Neural cell (in vitro differentiated cells): ENCODE data around the gene SH3RF3. TPM values are rescaled to one million over a fixed set of nuclear protein-coding genes. Genes with fewer than 3 reads are reported as not detected.

Experiments used
- H2AFZ ChIP-seq: fragments of 200-600, 300-800 bp; sonication (generic), shearing (Covaris generic); 2 replicates; pipeline ENCODE4 v1.6.0; 2014; ENCODE audit warnings: low read depth, mild to moderate bottlenecking, antibody characterized with exemption, low read length, moderate library complexity
- H3F3A ChIP-seq: fragments of 200-600 bp; shearing (Covaris generic); 2 replicates; pipeline ENCODE4 v1.6.1; 2016; ENCODE audit warnings: mild to moderate bottlenecking, moderate library complexity, mixed read lengths, antibody characterized with exemption, low read length; ENCODE audit not compliant: insufficient read depth, poor library complexity, severe bottlenecking
- H3K27ac ChIP-seq: fragments of 200-600, 300-800 bp; sonication (generic), shearing (Covaris generic); 2 replicates; pipeline ENCODE4 v1.5.1; 2014; ENCODE audit warnings: mild to moderate bottlenecking, low read length, moderate library complexity
- H3K27me3 ChIP-seq: fragments of 300-800, 200-600 bp; sonication (generic), shearing (Covaris generic); 2 replicates; pipeline ENCODE4 v1.6.0; 2014; ENCODE audit warnings: mild to moderate bottlenecking, low read depth, low read length, moderate library complexity; ENCODE audit not compliant: insufficient read depth
- H3K36me3 ChIP-seq: fragments of 300-800, 200-600 bp; sonication (generic), shearing (Covaris generic); 2 replicates; pipeline ENCODE4 v1.5.1; 2014; ENCODE audit warnings: mild to moderate bottlenecking, antibody characterized with exemption, low read length, moderate library complexity; ENCODE audit not compliant: insufficient read depth
- H3K4me2 ChIP-seq: fragments of 300-800, 200-600 bp; sonication (generic), shearing (Covaris generic); 2 replicates; pipeline ENCODE4 v1.6.0; 2014; ENCODE audit warnings: mild to moderate bottlenecking, low read length
- H3K4me3 ChIP-seq: fragments of 300-800, 200-600 bp; sonication (generic), shearing (Covaris generic); 2 replicates; pipeline ENCODE4 v1.5.1; 2014; ENCODE audit warnings: mild to moderate bottlenecking, low read length, moderate library complexity
- H3K79me2 ChIP-seq: fragments of 200-600 bp; shearing (Covaris generic); replicated peaks from 2 replicates; pipeline ENCODE4 v1.6.0; 2014; ENCODE audit warnings: mild to moderate bottlenecking, low read length, moderate library complexity; ENCODE audit not compliant: insufficient read depth
- H3K9ac ChIP-seq: fragments of 300-800, 200-600 bp; sonication (generic), shearing (Covaris generic); 2 replicates; pipeline ENCODE4 v1.6.1; 2016; ENCODE audit warnings: mild to moderate bottlenecking, low read length, mixed read lengths
- H3K9me2 ChIP-seq: fragments of 200-600 bp; shearing (Covaris generic); 2 replicates; pipeline ENCODE4 v1.6.1; 2016; ENCODE audit warnings: mild to moderate bottlenecking, low read length, mixed read lengths; ENCODE audit not compliant: insufficient read depth
- H3K9me3 ChIP-seq: fragments of 200-600, 300-800 bp; sonication (generic), shearing (Covaris generic); 2 replicates; pipeline ENCODE4 v1.6.1; 2016; ENCODE audit warnings: mild to moderate bottlenecking, mixed run types, low read length, moderate library complexity, mixed read lengths
- H4K20me1 ChIP-seq: fragments of 200-600 bp; shearing (Covaris generic); 2 replicates; pipeline ENCODE4 v1.6.1; 2016; ENCODE audit warnings: mild to moderate bottlenecking, mixed run types; ENCODE audit not compliant: insufficient read depth
- CTCF ChIP-seq: fragments of 450-650 bp; IDR thresholded peaks from 2 replicates; pipeline ENCODE4 v1.5.1; 2014; ENCODE audit warnings: antibody characterized with exemption, mild to moderate bottlenecking, moderate library complexity; ENCODE audit not compliant: poor library complexity, severe bottlenecking
- EP300 ChIP-seq: fragments of 450-650 bp; conservative IDR thresholded peaks from 2 replicates; pipeline ENCODE4 v1.6.1; 2014; ENCODE audit warnings: antibody characterized with exemption, mild to moderate bottlenecking, moderate library complexity; ENCODE audit not compliant: poor library complexity, severe bottlenecking
- EZH2 ChIP-seq: fragments of 200-600, 300-800 bp; shearing (Covaris generic), sonication (generic); IDR thresholded peaks from 2 replicates; pipeline ENCODE4 v1.6.1; 2014; ENCODE audit warnings: antibody characterized with exemption, low read length, borderline replicate concordance, mild to moderate bottlenecking; ENCODE audit not compliant: insufficient read depth, poor library complexity, severe bottlenecking
- MXI1 ChIP-seq: fragments of 450-650 bp; conservative IDR thresholded peaks from 2 replicates; pipeline ENCODE4 v1.6.1; 2014; ENCODE audit warnings: antibody characterized with exemption, mild to moderate bottlenecking; ENCODE audit not compliant: poor library complexity, severe bottlenecking
- POLR2AphosphoS5 ChIP-seq: IDR thresholded peaks from 2 replicates; pipeline ENCODE4 v1.6.1; 2012
- RAD21 ChIP-seq: fragments of 450-650 bp; conservative IDR thresholded peaks from 2 replicates; pipeline ENCODE4 v1.6.1; 2014; ENCODE audit warnings: antibody characterized with exemption, mild to moderate bottlenecking, moderate library complexity
- REST ChIP-seq: IDR thresholded peaks from 2 replicates; pipeline ENCODE4 v1.6.1; 2012; ENCODE audit warnings: borderline replicate concordance
- SMC3 ChIP-seq: fragments of 450-650 bp; conservative IDR thresholded peaks from 2 replicates; pipeline ENCODE4 v1.6.1; 2014; ENCODE audit warnings: antibody characterized with exemption, mild to moderate bottlenecking, moderate library complexity; ENCODE audit not compliant: poor library complexity
- TAF1 ChIP-seq: IDR thresholded peaks from 2 replicates; pipeline ENCODE4 v1.6.1; 2012; ENCODE audit warnings: low read depth
- polyA plus RNA-seq: library from polyadenylated mRNA; depleted of rRNA; stranded (reverse); fragments of >200 nt; gene quantifications from 2 replicates; pipeline ENCODE4 v1.2.3, GENCODE V29; 2014

SH3RF3 gene
- polyA plus RNA-seq, 1 donor from 2014 or later: 0.53 TPM

GRCh38 chr2:109225170-109225782 is 96.3 kb downstream of the SH3RF3 start:
- Histone ChIP-seq H3F3A (no peaks in the 10 kb centered on the region), H3K36me3 (no peaks in the 10 kb centered on the region), H3K9me2 (no peaks in the 10 kb centered on the region), H3K4me2 (no peak overlapping the region), H3K79me2 (no peaks in the 10 kb centered on the region), H3K27me3 (no peaks in the 10 kb centered on the region), H3K27ac (no peak overlapping the region), H4K20me1 (no peaks in the 10 kb centered on the region), H3K9me3 (no peaks in the 10 kb centered on the region), H3K9ac (no peak overlapping the region), H2AFZ (no peak overlapping the region), H3K4me3 (no peak overlapping the region)
- TF ChIP-seq TAF1: no peak
- no peak for TF ChIP-seq CTCF
- TF ChIP-seq EP300: no peak
- TF ChIP-seq EZH2: no peak
- TF ChIP-seq REST: no peak
- TF ChIP-seq MXI1: no peak
- no peak for TF ChIP-seq SMC3
- no peak for TF ChIP-seq POLR2AphosphoS5

- Histone ChIP-seq H3K4me3 (no peak overlapping the region), H3K27me3 (no peaks in the 10 kb centered on the region), H2AFZ (no peak overlapping the region), H3K4me2 (no peak overlapping the region), H4K20me1 (no peaks in the 10 kb centered on the region), H3K36me3 (no peaks in the 10 kb centered on the region), H3K9ac (no peak overlapping the region), H3K9me2 (no peaks in the 10 kb centered on the region), H3K9me3 (no peaks in the 10 kb centered on the region), H3K27ac (no peak overlapping the region), H3F3A (no peaks in the 10 kb centered on the region), H3K79me2 (no peaks in the 10 kb centered on the region)
- TF ChIP-seq SMC3 (no peak), MXI1 (no peak), EZH2 (no peak), CTCF (no peak), TAF1 (no peak), REST (no peak), POLR2AphosphoS5 (no peak), EP300 (no peak), RAD21 (no peak)
These were observed 97.1 kb downstream of the SH3RF3 start for GRCh38 chr2:109226128-109226527.
